Measurements from ENCODE around the gene MEIS2.

Gene MEIS2

DNA sequence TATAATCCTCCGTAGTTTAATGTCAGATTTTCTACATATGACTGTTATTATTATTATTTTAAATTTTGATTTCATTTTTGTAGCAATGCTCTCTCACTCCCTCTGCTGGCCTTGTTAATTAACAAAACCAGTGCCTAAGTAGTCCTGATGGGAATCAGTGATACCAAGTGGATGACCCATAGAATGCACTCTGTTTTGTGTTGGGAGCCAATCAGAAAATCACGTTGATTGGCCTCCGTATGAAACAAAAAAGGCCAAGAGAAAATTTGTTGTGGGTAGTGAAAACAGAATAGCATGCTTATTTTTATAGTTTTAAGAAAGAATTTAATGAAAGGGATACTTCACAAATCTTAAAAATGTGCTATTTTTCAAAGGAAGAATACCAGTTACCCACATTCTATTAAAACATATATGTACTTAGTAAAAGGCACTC is 34.4 kb upstream of the MEIS2 start:
- DNase-seq: no peak
- H3K4me3 ChIP-seq (ENCODE audit: insufficient read depth, low read depth, low read length, poor library complexity, severe bottlenecking): no peak overlapping the region

DNA sequence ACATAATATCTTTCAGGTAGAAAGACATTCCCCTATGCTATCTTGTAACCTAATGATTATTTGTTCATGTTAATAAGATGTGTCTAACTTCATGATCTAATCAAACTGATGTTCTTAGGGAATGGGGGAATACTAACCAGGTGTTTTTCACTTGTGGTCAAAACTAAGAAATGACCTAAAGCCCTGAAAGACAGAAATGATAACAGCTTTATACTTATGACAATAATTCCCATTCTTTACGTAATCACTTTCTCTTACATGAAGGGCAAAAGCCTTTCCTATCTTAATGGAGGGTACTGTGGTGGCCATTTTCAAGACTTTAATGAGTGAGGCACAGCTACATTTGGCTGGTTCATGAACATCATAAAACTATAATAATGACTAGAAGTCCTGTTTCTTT is 33.9 kb upstream of the MEIS2 start:
- H3K9me3 ChIP-seq (ENCODE audit: control insufficient read depth, low read length): no peaks in the 10 kb centered on the region
- DNase-seq: no peak
- H3K4me3 ChIP-seq (ENCODE audit: insufficient read depth, low read depth, low read length, poor library complexity, severe bottlenecking): no peak overlapping the region
- no peak overlapping the region for H3K27ac ChIP-seq (ENCODE audit: insufficient read depth, low read length, poor library complexity, severe bottlenecking)
- H3K27me3 ChIP-seq (replicated peaks; ENCODE audit: control insufficient read depth, insufficient read depth, low read length, poor library complexity, severe bottlenecking): no peaks in the 10 kb centered on the region
- H3K4me1 ChIP-seq (ENCODE audit: control insufficient read depth, insufficient read depth, low read length, poor library complexity, severe bottlenecking): no peaks in the 10 kb centered on the region
- H3K36me3 ChIP-seq (ENCODE audit: control insufficient read depth, insufficient read depth, low read length): no peaks in the 10 kb centered on the region

More for the DNA sequence above, 34.4 kb upstream of the MEIS2 start:
- Histone ChIP-seq H3K9me3 (ENCODE audit: control insufficient read depth, low read length) (no peaks in the 10 kb centered on the region), H3K27ac (ENCODE audit: insufficient read depth, low read length, poor library complexity, severe bottlenecking) (no peak overlapping the region), H3K27me3 (replicated peaks; ENCODE audit: control insufficient read depth, insufficient read depth, low read length, poor library complexity, severe bottlenecking) (no peaks in the 10 kb centered on the region), H3K36me3 (ENCODE audit: control insufficient read depth, insufficient read depth, low read length) (no peaks in the 10 kb centered on the region), H3K4me1 (ENCODE audit: control insufficient read depth, insufficient read depth, low read length, poor library complexity, severe bottlenecking) (no peaks in the 10 kb centered on the region)

DNA sequence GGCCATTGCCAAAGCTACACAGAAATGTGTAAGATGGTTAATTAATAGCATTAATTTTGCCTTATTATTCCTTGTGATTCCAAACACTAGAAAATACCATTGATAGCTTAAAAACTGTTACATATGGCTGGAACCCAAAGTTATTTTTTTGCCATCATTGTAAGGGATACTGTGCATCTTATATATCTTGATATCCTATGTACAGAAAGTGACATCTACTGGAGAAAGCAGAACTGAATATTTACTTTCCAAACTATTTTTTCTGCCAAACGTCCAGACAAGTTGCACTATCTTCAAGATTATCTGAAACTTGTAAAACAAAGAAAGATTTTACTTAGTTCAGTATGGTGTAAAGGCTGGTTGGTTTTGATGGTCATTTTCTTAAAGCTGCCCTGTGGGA is 33.3 kb upstream of the MEIS2 start:
- H3K27ac ChIP-seq (ENCODE audit: insufficient read depth, low read length, poor library complexity, severe bottlenecking): no peak overlapping the region
- no peak overlapping the region for H3K4me3 ChIP-seq (ENCODE audit: insufficient read depth, low read depth, low read length, poor library complexity, severe bottlenecking)
- H3K4me1 ChIP-seq (ENCODE audit: control insufficient read depth, insufficient read depth, low read length, poor library complexity, severe bottlenecking): no peaks in the 10 kb centered on the region
- no peaks in the 10 kb centered on the region for H3K27me3 ChIP-seq (replicated peaks; ENCODE audit: control insufficient read depth, insufficient read depth, low read length, poor library complexity, severe bottlenecking)
- no peaks in the 10 kb centered on the region for H3K36me3 ChIP-seq (ENCODE audit: control insufficient read depth, insufficient read depth, low read length)
- no peaks in the 10 kb centered on the region for H3K9me3 ChIP-seq (ENCODE audit: control insufficient read depth, low read length)
- DNase-seq: no peak

GRCh38 chr15:37132826-37133417 is 32.6 kb upstream of the MEIS2 start:
- Histone ChIP-seq H3K9me3 (ENCODE audit: control insufficient read depth, low read length) (no peaks in the 10 kb centered on the region), H3K4me1 (ENCODE audit: control insufficient read depth, insufficient read depth, low read length, poor library complexity, severe bottlenecking) (no peaks in the 10 kb centered on the region), H3K4me3 (ENCODE audit: insufficient read depth, low read depth, low read length, poor library complexity, severe bottlenecking) (no peak overlapping the region), H3K27me3 (replicated peaks; ENCODE audit: control insufficient read depth, insufficient read depth, low read length, poor library complexity, severe bottlenecking) (no peaks in the 10 kb centered on the region), H3K36me3 (ENCODE audit: control insufficient read depth, insufficient read depth, low read length) (no peaks in the 10 kb centered on the region), H3K27ac (ENCODE audit: insufficient read depth, low read length, poor library complexity, severe bottlenecking) (no peak overlapping the region)
- no peak for DNase-seq

GRCh38 chr15:37131621-37132020 is 31.3 kb upstream of the MEIS2 start:
- DNase-seq: no peak
- Histone ChIP-seq H3K9me3 (ENCODE audit: control insufficient read depth, low read length) (no peaks in the 10 kb centered on the region), H3K27ac (ENCODE audit: insufficient read depth, low read length, poor library complexity, severe bottlenecking) (no peak overlapping the region), H3K36me3 (ENCODE audit: control insufficient read depth, insufficient read depth, low read length) (no peaks in the 10 kb centered on the region), H3K4me3 (ENCODE audit: insufficient read depth, low read depth, low read length, poor library complexity, severe bottlenecking) (no peak overlapping the region), H3K27me3 (replicated peaks; ENCODE audit: control insufficient read depth, insufficient read depth, low read length, poor library complexity, severe bottlenecking) (no peaks in the 10 kb centered on the region), H3K4me1 (ENCODE audit: control insufficient read depth, insufficient read depth, low read length, poor library complexity, severe bottlenecking) (no peaks in the 10 kb centered on the region)

GRCh38 chr15:37130356-37130755 is 30.0 kb upstream of the MEIS2 start:
- no peak overlapping the region for H3K27ac ChIP-seq (ENCODE audit: insufficient read depth, low read length, poor library complexity, severe bottlenecking)
- no peak overlapping the region for H3K4me3 ChIP-seq (ENCODE audit: insufficient read depth, low read depth, low read length, poor library complexity, severe bottlenecking)
- no peaks in the 10 kb centered on the region for H3K36me3 ChIP-seq (ENCODE audit: control insufficient read depth, insufficient read depth, low read length)
- no peaks in the 10 kb centered on the region for H3K9me3 ChIP-seq (ENCODE audit: control insufficient read depth, low read length)
- no peaks in the 10 kb centered on the region for H3K4me1 ChIP-seq (ENCODE audit: control insufficient read depth, insufficient read depth, low read length, poor library complexity, severe bottlenecking)
- no peaks in the 10 kb centered on the region for H3K27me3 ChIP-seq (replicated peaks; ENCODE audit: control insufficient read depth, insufficient read depth, low read length, poor library complexity, severe bottlenecking)
- no peak for DNase-seq

- Histone ChIP-seq H3K4me3 (ENCODE audit: insufficient read depth, low read depth, low read length, poor library complexity, severe bottlenecking) (no peak overlapping the region), H3K27ac (ENCODE audit: insufficient read depth, low read length, poor library complexity, severe bottlenecking) (no peak overlapping the region), H3K9me3 (ENCODE audit: control insufficient read depth, low read length) (no peaks in the 10 kb centered on the region), H3K36me3 (ENCODE audit: control insufficient read depth, insufficient read depth, low read length) (no peaks in the 10 kb centered on the region), H3K27me3 (replicated peaks; ENCODE audit: control insufficient read depth, insufficient read depth, low read length, poor library complexity, severe bottlenecking) (no peaks in the 10 kb centered on the region), H3K4me1 (ENCODE audit: control insufficient read depth, insufficient read depth, low read length, poor library complexity, severe bottlenecking) (no peaks in the 10 kb centered on the region)
- no peak for DNase-seq
Measured at GRCh38 chr15:37125143-37125542, 24.8 kb upstream of the MEIS2 start.

DNA sequence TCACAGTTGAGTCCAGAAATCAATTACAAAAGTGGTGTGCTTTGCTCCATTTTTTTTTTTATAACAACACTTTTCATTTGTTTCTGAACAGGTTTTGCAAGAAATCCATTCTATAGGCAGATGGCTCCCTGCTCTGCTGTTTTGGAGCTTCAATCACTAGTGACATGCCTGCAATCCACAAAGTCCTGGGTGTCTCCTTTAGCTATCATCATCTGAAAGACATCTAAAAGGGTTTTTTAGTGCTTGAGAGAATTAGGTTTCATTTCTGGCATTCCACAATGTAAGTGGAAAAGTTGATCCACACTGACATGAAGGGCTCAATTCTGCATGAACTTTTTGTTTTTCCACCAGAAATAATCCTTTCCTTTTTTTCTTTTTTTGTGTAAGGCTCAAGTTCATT is 24.0 kb upstream of the MEIS2 start:
- Histone ChIP-seq H3K27me3 (replicated peaks; ENCODE audit: control insufficient read depth, insufficient read depth, low read length, poor library complexity, severe bottlenecking) (no peaks in the 10 kb centered on the region), H3K4me3 (ENCODE audit: insufficient read depth, low read depth, low read length, poor library complexity, severe bottlenecking) (no peak overlapping the region), H3K27ac (ENCODE audit: insufficient read depth, low read length, poor library complexity, severe bottlenecking) (no peak overlapping the region), H3K9me3 (ENCODE audit: control insufficient read depth, low read length) (no peaks in the 10 kb centered on the region), H3K36me3 (ENCODE audit: control insufficient read depth, insufficient read depth, low read length) (no peaks in the 10 kb centered on the region), H3K4me1 (ENCODE audit: control insufficient read depth, insufficient read depth, low read length, poor library complexity, severe bottlenecking) (no peaks in the 10 kb centered on the region)
- DNase-seq: no peak

GRCh38 chr15:37122703-37123102 is 22.4 kb upstream of the MEIS2 start:
- no peak overlapping the region for H3K4me3 ChIP-seq (ENCODE audit: insufficient read depth, low read depth, low read length, poor library complexity, severe bottlenecking)
- no peaks in the 10 kb centered on the region for H3K4me1 ChIP-seq (ENCODE audit: control insufficient read depth, insufficient read depth, low read length, poor library complexity, severe bottlenecking)
- H3K36me3 ChIP-seq (ENCODE audit: control insufficient read depth, insufficient read depth, low read length): no peaks in the 10 kb centered on the region
- no peak overlapping the region for H3K27ac ChIP-seq (ENCODE audit: insufficient read depth, low read length, poor library complexity, severe bottlenecking)
- no peaks in the 10 kb centered on the region for H3K27me3 ChIP-seq (replicated peaks; ENCODE audit: control insufficient read depth, insufficient read depth, low read length, poor library complexity, severe bottlenecking)
- no peak for DNase-seq
- no peaks in the 10 kb centered on the region for H3K9me3 ChIP-seq (ENCODE audit: control insufficient read depth, low read length)

DNA sequence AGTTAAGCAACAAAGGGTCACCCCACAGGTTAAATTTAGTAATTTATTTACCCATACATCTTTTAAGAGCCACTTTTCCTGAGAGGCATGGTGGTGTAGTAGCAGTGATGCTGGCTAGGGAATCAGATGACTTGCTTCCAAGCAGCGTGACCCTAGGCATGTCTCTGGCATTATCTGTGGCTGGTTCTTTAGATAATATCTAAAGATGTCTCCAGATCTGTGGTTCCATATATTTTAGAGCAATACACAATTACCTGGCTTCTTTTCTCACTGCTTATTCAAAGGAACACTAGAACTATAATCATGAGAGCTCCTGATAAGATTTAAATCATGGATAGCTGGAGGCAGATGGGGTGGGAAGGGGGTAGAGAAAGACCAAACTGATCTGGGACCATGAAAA is 21.1 kb upstream of the MEIS2 start:
- Histone ChIP-seq H3K4me1 (ENCODE audit: control insufficient read depth, insufficient read depth, low read length, poor library complexity, severe bottlenecking) (no peaks in the 10 kb centered on the region), H3K9me3 (ENCODE audit: control insufficient read depth, low read length) (no peaks in the 10 kb centered on the region), H3K4me3 (ENCODE audit: insufficient read depth, low read depth, low read length, poor library complexity, severe bottlenecking) (no peak overlapping the region), H3K27ac (ENCODE audit: insufficient read depth, low read length, poor library complexity, severe bottlenecking) (no peak overlapping the region), H3K36me3 (ENCODE audit: control insufficient read depth, insufficient read depth, low read length) (no peaks in the 10 kb centered on the region), H3K27me3 (replicated peaks; ENCODE audit: control insufficient read depth, insufficient read depth, low read length, poor library complexity, severe bottlenecking) (no peaks in the 10 kb centered on the region)
- no peak for DNase-seq
